GM21360 (cell line): ENCODE measurements around the gene RNF224.
A peak's percentile ranks its signal among the peaks of the same experiment; 100 is the strongest.
"Not testable (repeated sequence)": the region's sequence is repeated elsewhere in the genome, so short reads cannot be mapped to it uniquely, and the experiment has no call there.

Experiments used
- ATAC-seq: cut with Tn5 transposase; IDR thresholded peaks from one replicate; pipeline ENCODE4 v1.9.1; 2021; ENCODE audit warnings: mild to moderate bottlenecking, moderate library complexity; ENCODE audit not compliant: unreplicated experiment

The RNF224 gene

DNA sequence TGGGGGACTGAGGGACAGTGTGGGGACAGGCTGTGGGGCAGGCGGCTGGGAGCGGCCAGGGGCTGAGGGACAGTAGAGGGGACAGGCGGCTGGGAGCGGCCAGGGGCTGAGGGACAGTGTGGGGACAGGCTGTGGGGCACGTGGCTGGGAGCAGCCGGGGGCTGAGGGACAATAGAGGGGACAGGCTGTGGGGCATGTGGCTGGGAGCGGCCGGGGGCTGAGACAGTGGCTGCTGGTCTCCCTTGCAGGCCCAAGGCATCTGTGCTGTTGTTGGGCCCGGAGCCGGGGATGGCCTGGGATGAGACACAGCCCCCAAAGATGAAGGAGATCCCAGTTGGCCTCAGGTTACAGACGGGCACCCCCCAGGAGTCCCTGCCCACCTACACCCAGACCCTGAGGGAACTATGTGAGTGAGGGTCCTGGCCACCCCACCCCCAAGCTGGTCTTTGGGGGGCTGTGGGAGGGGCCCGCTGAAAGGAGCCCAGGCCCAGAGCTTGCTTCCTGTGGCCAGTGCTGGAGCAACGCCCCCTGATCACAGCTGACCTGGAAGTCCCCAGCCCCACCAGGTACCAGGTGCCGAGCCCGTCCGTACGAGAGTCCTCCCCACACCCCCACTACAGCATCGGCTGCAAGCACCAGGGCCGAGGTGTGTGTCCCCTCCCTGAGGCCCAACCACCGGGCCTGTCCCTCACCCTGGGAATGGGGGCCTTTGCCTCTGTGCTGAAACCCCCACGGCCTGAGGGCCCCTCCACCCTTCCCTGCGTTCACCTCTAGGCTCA lies 24.4 kb downstream of the RNF224 start:
- ATAC-seq = no peak

- no peak for ATAC-seq
Measured at GRCh38 chr9:137252555-137253506, 25.5 kb downstream of the RNF224 start.

GRCh38 chr9:137253717-137254623 lies 26.7 kb downstream of the RNF224 start:
- no peak for ATAC-seq

DNA sequence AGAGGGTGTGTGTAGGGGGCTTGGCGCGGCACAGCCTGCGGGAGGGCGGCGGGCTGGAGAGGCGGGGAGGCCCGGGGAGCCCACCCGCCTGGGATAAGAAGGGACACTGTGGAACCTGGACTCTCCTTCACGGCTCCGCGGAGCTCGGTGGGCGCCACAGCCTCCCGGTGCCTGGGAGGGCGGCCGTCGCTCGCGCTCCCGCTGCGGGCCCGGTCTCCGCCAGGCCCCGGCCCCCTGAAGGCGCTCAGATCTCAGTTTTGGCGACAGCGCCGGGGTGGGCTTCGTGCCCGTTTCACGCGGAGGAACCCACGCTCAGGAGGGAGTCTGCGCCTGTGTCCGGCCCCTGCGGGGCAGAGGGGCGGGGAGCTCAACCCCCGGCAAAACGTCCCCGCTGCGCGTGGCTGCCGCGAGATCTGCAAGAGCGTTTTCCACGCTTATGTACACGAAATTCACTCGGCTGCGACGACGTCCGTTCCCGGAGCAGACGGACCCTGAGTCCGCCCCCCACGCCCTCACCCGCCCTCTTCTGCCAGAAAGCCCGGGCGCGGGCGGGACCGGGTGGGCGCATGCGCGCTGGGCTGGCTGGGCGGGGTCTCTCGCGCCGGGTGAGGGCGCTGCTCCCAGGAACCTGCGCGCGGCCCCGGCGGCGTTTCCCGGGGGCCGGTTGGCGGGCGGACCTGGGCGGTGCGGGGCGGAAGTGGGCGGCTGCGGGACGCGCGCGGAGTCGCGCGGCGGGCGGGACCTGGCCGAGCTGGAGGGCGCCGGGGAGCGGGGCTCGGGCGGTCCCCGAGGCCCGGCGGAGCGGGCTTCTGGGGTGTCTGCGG lies 27.5 kb downstream of the RNF224 start, which contains the start of gene NELFB:
Gene NELFB (plus strand): TSS at position 704 of the 824 bp plus-strand sequence.
- ATAC-seq = peak; percentile 65

- peak; percentile 5 for ATAC-seq
Measured at GRCh38 chr9:137255448-137256114, 28.3 kb downstream of the RNF224 start.

DNA sequence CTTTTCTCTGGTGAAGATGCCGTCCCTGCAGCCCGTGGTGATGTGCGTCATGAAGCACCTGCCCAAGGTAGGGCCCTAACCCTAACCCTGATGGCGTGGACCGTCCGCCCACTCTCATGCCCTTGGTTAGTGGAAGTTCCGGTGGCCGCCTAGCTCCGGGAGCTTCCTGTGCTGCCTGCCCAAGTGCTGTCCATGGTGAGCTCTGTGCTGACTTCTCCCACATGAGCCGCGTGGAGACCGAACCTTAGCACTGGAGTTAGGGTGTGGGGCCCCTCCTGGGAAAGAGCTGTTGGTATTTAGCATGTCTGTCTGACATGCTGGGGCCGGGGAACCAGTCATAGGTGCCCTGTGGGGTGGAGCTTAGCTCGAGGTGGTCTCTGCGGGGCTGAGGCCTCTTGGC lies 29.1 kb downstream of the RNF224 start:
- no peak for ATAC-seq

- ATAC-seq = no peak
Measured at GRCh38 chr9:137256856-137257255, 29.6 kb downstream of the RNF224 start.

DNA sequence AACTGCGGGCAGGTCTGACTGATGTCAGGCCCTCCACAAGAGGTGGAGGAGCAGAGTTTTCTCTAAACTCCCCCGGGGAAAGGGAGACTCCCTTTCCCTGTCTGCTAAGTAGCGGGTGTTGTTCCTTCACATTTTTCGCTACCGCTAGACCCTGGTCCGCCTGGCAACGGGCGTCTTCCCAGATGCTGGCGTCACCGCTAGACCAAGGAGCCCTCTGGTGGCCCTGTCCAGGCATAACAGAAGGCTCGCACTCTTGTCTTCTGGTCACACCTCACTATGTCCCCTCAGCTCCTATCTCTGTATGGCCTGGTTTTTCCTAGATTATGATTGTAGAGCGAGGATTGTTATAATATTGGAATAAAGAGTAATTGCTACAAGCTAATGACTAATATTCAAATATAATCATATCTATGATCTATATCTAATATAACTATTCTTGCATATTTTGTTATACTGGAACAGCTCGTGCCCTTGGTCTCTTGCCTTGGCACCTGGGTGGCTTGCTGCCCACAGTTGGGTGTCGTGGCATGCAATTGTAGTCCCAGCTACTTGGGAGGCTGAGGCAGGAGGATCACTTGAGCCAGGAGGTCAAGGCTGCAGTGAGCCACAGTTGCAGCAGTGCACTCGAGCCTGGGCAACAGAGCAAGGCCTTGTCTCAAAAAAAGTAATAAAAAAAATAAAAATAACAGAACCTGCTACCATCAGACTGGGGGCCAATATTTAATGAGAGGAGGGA lies 35.0 kb downstream of the RNF224 start:
- not testable (repeated sequence) for ATAC-seq

DNA sequence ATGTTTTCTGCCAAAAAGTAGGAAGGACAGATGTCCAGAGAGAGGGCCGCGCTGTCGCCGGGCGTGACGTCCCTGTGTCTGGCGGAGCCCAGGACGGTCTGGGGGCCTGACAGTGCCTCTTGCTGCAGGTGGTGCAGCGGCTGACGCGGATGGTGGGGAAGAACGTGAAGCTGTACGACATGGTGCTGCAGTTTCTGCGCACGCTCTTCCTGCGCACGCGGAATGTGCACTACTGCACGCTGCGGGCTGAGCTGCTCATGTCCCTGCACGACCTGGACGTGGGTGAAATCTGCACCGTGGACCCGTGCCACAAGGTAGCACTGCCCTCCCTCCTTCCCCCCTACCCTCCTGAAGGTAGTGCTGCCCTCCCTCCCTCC lies 35.6 kb downstream of the RNF224 start:
- ATAC-seq = no peak

GRCh38 chr9:137263506-137263905 lies 36.2 kb downstream of the RNF224 start:
- ATAC-seq = no peak

DNA sequence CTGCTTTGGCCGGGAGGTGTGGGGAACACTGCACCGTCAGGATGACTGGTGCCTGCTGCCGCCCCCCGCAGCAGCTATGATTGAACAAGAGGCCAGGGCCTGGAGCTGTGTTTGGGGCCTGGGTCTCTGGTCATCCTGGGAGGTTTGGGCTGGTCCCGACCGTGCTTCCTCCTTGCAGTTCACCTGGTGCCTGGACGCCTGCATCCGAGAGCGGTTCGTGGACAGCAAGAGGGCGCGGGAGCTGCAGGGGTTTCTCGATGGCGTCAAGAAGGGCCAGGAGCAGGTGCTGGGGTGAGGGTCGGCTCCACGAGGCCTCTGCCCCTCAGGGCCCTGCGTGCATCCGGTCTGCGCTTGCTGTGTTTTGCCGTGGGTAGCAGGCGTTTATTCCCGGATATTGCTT lies 36.8 kb downstream of the RNF224 start:
- no peak for ATAC-seq

- ATAC-seq = no peak
Measured at GRCh38 chr9:137265496-137266161, 38.3 kb downstream of the RNF224 start.

GRCh38 chr9:137266162-137266527 lies 38.8 kb downstream of the RNF224 start:
- no peak for ATAC-seq

- ATAC-seq = no peak
Measured at GRCh38 chr9:137266585-137267453, 39.5 kb downstream of the RNF224 start.

DNA sequence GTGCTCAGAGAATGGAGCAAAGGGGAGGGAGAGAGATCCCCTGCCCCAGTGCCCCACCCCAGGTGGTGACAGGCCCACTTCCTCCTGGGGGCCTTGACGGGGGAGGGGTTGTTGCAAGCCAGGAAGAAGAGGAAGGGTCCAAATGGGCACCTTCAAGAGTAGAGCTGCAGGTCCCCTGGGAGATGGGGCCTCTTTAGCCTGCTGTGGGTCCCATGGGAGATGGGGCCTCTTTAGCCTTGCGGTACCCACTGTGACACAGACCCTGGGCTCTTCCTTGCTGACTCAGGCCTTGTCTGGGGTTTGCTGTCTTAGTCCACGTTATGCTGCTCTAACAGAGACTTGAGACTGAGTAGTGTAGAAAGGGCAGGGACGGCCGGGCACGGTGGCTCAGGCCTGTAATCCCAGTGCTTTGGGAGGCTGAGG lies 40.6 kb downstream of the RNF224 start:
- no peak for ATAC-seq

GRCh38 chr9:137268538-137269201 lies 41.4 kb downstream of the RNF224 start:
- no peak for ATAC-seq
